Fibroblast of pulmonary artery (primary cell): ENCODE results near the gene OR10H1.
"Not testable (repeated sequence)": the region's sequence is repeated elsewhere in the genome, so short reads cannot be mapped to it uniquely, and the experiment has no call there.

Experiments used
- DNase-seq: peaks from one replicate; pipeline ENCODE4 v3.0.0-alpha.2; 2010; ENCODE audit warnings: low read depth
- H3K4me3 ChIP-seq: replicated peaks from 2 replicates; pipeline ENCODE4 v1.5.1; 2011; ENCODE audit warnings: low read depth, mild to moderate bottlenecking, control low read depth, low read length, moderate library complexity
- TF ChIP-seq, protein P1 (sequence below): IDR thresholded peaks from 2 replicates; pipeline ENCODE4 v1.5.1; 2011; ENCODE audit warnings: mild to moderate bottlenecking, control low read depth, low read length, inconsistent platforms; ENCODE audit errors: missing control alignments

The OR10H1 gene

DNA sequence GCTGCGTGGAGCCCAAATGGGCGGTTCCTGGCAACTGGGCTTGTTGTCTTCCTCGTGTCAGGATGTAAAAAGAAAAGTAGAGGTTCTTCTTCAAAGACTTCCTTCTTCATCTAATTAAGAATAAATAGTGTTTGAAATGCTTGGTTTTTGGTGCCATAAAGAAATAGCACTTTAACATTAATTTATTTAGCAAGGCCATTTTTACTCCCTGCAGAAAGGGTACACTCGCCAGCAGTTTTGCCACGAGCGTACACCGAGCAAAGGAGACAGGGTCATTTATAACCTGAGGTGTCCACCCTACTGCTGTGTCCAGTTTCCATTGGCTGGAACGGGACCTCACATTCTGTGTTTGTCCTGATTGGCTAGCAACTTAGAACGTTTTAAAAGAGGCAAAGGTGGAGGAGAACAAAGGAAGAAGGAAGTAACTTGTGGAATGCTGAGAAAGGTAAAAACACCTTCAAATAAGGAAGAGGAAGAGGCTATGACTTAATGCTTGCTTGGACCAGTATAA, 21.8 kb upstream of the OR10H1 start:
- TF ChIP-seq, protein P1, sequence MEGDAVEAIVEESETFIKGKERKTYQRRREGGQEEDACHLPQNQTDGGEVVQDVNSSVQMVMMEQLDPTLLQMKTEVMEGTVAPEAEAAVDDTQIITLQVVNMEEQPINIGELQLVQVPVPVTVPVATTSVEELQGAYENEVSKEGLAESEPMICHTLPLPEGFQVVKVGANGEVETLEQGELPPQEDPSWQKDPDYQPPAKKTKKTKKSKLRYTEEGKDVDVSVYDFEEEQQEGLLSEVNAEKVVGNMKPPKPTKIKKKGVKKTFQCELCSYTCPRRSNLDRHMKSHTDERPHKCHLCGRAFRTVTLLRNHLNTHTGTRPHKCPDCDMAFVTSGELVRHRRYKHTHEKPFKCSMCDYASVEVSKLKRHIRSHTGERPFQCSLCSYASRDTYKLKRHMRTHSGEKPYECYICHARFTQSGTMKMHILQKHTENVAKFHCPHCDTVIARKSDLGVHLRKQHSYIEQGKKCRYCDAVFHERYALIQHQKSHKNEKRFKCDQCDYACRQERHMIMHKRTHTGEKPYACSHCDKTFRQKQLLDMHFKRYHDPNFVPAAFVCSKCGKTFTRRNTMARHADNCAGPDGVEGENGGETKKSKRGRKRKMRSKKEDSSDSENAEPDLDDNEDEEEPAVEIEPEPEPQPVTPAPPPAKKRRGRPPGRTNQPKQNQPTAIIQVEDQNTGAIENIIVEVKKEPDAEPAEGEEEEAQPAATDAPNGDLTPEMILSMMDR: no peak
- no peak for DNase-seq
- H3K4me3 ChIP-seq: peak overlapping the region; percentile 75

DNA sequence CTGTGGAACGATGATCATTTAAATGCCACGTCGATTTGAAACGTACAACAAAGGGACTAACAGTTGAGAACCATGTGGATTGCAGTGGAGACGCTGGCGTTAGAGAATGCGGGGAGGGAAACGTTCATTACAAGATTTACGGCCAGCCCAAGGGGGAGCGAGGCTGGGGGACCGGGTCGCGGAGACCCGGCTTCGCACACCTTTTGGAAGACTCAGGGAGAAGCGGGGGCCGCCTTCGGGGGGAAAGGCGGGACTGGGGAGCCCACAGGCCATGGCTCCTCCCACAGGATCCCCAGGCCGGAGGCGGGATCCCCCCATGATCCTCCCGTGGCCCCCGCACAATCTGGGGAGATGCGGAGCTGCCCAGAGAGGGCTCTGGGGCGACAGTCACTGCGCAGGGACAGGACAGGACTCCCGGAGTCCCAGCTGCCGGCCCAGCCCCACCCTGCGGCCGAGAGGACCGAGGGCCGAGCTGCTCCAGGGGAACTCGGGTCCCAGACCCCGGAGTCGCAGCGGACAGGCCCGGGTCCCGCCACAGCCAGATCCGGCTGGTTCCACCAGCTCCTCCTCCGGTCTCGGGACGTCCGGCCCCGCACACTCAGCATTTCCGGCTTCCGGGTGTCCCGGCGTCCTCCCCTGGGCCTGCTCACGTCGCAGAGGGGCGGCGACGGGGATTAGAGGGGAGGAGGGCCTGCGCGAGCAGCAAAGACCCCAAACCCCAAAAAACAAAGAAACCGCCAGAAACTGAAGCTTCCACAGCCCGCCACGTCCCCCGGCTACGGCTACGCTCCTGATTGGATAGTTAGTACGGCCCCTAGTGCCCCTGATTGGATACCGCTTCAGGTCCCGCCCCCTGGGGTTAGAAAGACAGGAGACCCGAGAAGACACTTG, 21.1 kb upstream of the OR10H1 start:
- DNase-seq: peak; percentile 91
- H3K4me3 ChIP-seq: peak overlapping the region; percentile 75
- TF ChIP-seq, protein P1: no peak

DNA sequence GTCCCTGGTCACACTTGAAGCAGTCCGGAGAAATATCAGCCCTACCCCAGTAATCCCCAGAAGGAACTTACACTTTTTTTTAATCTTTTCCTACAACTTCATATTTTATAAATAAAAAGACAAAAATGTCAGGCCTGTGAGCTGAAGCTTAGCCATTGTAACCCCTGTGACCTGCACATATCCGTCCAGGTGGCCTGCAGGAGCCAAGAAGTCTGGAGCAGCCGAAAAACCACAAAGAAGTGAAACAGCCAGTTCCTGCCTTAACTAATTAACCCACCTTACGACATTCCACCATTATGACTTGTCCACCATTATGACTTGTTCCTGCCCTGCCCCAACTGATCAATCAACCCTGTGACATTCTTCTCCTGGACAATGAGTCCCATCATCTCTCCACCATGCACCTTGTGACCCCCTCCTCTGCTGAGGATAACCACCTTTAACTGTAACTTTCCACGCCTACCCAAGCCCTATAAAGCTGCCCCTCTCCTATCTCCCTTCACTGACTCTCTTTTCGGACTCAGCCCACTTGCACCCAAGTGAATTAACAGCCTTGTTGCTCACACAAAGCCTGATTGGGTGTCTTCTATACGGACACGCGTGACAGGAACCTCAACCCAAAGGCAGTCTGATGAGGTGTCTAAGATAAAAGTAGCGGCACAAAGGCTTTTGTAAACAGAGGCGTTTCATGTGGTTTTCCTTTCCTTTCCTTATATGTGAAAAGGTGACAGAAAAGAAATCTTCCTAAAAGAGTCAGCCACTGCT, 20.3 kb upstream of the OR10H1 start:
- not testable (repeated sequence) for DNase-seq

DNA sequence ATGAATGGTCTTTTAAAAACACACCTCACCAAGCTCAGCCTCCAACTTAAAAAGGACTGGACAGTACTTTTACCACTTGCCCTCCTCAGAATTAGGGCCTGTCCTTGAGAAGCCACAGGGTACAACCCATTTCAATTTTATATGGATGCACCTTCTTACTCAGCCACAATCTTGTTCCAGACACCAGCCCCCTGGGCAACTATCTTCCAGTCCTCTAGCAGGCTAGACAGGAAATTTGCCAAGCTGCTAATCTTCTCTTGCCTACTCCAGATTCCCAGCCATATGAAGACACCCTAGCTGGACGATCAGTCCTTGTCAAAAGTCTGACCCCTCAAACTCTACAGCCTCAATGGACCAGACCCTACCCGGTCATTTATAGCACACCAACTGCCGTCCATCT, 18.8 kb upstream of the OR10H1 start:
- not testable (repeated sequence) for DNase-seq, H3K4me3 ChIP-seq

More for the DNA sequence above, 20.3 kb upstream of the OR10H1 start:
- H3K4me3 ChIP-seq: peak overlapping the region; percentile 75

DNA sequence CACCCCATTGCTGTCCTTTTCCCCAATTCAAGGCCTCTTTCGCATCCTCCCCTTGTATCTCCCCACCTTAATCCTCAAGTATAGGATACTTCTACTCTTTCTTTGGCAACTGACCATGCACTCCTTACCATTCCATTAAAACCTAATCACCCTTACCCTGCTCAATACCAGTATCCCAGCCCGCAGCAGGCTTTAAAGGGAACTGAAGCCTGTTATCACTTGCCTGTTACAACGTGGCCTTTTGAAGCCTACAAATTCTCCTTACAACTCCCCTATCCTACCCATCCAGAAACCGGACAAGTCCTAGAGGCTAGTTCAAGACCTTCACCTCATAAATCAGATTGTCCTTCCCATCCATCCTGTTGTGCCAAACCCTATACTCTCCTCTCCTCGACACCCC, 16.2 kb upstream of the OR10H1 start:
- no peak overlapping the region for H3K4me3 ChIP-seq
- DNase-seq: no peak
- TF ChIP-seq, protein P1: no peak

DNA sequence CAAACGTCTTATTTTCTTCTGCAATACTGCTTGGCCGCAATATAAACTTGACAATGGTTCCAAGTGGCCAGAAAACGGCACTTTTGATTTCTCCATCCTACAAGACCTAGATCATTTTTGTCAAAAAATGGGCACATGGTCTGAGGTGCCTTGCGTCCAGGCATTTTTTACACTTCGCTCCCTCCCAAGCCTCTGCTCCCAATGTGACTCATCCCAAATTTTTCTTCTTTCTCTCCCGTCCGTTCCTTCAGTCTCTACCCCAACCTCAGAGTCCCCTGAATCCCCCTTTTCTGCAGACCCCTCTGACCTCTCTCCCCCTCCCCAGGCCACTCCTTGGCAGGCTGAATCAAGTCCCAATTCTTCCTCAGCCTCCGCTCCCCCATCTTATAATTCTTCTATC, 14.3 kb upstream of the OR10H1 start:
- TF ChIP-seq, protein P1: no peak
- DNase-seq: no peak
- no peak overlapping the region for H3K4me3 ChIP-seq

DNA sequence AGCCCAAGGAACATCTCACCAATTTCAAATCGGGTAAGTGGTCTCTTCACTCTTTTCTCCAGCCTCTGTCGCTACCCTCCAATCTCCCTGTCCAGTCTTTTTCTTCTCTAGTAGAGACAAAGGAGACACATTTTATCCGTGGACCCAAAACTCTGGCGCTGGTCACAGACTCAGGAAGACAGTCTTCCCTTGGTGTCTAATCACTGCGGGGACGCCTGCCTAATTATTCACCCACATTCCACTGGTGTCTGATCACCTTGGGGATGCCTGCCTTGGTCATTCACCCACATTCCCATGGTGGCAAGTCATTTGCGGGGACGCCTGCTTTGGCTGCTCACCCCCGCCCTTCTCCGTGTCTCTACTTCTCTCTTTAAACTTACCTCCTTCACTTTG, 13.8 kb upstream of the OR10H1 start:
- DNase-seq: no peak
- TF ChIP-seq, protein P1: no peak
- H3K4me3 ChIP-seq: no peak overlapping the region

DNA sequence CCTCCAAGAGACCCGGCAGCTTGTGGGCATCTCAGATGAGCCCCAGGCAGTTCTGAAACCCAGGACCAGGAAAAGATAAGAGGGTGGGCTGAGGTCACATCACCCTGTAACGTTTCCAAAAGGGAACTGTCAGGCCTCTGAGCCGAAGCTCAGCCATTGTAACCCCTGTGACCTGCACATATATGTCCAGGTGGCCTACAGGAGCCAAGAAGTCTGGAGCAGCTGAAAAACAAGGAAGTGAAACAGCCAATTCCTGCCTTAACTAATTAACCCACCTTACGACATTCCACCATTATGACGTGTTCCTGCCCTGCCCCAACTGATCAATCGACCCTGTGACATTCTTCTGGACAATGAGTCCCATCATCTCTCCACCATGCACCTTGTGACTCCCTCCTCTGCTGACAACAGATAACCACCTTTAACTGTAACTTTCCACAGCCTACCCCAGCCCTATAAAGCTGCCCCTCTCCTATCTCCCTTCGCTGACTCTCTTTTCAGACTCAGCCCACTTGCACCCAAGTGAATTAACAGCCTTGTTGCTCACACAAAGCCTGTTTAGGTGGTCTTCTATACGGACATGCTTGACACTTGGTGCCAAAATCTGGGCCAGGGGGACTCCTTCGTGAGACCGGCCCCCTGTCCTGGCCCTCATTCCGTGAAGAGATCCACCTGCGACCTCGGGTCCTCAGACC, 13.3 kb upstream of the OR10H1 start:
- not testable (repeated sequence) for H3K4me3 ChIP-seq, DNase-seq
